ENCODE data around the gene TEX26.
"Not testable (repeated sequence)": the region's sequence is repeated elsewhere in the genome, so short reads cannot be mapped to it uniquely, and the experiment has no call there.

The TEX26 gene

DNA sequence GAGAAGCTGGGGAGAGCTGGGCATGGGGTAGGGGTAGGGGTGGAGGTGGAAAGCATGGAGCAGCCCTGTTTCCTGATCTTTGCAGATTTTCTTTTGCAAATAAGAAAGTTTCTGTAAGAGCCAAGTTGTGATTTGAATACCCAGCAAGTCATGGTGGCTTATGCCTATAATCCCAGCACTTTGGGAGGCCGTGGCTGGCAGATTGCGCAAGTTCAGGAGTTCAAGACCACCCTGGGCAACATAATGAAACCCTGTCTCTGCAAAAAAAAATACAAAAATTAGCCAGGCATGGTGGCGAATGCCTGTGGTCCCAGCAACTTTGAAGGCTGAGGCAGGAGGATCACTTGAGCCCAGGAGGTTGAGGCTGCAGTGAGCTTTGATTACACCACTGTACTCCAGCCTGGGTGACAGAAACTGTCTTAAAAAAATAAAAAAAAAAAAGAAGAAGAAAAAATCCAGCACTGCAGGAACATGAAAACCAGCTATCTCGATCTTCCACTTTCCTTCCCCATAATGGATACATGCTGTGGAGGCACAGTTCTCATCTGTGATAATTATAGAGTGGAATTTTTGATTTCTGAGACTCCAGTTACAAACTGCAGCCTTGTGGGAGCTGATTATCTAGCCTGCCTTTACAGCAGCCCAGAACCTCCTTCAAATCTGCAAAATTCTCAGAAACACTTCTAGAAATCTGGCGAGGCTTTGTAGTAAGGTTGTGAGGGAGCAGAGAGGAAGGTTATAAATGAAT lies 12.1 kb upstream of the TEX26 start:
- DNase-seq: no peak

DNA sequence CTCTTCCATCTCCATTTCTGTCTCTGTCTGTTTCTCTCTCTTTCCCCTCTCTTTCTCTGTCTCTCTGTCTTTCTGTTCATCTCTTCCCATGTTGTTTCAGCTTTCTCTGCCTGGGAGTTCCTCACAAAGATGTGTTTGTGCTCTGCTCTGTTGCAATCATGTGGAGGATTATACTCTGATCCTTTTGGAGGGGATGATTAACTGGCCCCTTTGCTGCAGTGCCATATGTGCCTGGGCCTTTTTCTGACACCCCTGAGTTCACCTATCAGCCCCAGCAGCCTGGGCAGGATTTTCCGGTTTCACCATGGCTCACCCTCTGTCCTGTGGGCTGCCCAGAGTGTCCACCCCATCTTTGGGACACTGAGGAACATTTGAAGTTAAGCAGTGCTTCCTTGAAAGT lies 9.0 kb upstream of the TEX26 start:
- DNase-seq: no peak

DNA sequence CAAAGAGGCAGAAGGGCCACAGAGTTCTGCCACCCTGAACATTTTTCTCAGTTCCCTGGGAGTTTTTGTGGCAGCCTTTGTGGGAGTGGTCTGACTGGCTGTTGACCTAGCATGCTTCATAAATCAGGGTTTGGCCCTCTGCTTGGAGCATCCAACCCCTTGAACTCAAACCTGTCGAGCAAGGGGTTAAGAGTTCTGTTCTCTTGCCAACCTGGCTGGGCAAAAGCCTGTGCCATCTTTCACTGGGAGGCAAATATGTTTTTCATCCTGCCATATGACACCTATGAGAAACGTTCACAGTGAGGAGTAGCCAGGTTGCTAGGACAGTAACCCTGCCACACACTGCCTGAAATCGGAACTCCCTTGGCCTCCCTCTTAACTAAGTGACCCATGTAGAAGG lies 7.7 kb upstream of the TEX26 start:
- DNase-seq: no peak

DNA sequence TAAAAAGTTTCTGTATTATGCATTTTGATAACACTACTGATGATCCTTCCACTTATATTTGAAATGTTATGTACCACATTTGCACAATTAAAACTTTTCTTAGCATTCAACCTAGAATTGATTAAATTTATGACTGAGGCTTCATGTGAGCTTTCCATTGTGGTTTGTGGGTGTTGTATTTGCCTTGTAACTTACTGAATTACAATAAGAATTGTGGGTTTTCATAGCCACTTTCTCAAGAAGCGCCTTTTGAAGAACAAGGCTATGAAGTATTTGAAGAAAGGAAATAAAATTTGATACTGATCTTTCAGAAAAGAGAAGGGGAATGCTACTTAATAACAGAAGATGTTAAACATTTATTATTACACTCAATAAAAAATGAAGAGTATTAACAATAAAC lies 7.0 kb upstream of the TEX26 start:
- DNase-seq: no peak

DNA sequence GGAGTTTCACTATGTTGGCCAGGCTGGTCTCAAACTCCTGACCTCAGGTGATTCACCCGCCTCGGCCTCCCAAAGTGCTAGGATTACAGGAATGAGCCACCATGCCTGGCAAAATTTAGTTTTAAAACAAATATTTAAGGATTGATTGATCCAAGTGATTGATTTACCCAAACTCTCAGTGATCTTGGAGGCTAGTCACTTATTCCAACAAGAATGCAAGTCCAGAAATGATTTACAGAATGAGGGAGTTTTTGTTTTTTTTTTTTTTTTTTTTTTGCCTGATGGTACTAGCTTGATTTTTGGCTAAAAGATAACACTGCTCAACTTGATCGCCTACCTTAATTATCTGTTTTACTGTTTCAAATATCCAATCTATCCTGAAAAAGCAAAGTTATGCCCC lies 5.7 kb upstream of the TEX26 start:
- no peak for DNase-seq

DNA sequence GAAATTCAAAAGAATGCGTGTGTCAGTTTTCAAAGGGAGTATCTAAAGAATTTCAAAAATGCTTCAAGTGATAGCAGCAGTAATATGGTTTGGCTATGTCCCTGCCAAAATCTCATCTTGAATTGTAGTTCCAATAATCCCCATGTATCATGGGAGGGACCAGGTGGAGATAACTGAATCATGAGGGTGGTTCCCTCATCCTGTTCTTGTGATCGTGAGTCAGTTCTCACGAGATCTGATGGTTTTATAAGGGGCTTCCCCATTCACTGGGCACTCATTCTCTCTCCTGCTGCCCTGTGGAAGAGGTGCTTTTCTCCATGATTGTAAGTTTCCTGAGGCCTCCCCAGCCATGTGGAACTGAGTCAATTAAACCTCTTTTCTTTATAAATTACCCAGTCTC lies 5.3 kb upstream of the TEX26 start:
- DNase-seq: not testable (repeated sequence)

DNA sequence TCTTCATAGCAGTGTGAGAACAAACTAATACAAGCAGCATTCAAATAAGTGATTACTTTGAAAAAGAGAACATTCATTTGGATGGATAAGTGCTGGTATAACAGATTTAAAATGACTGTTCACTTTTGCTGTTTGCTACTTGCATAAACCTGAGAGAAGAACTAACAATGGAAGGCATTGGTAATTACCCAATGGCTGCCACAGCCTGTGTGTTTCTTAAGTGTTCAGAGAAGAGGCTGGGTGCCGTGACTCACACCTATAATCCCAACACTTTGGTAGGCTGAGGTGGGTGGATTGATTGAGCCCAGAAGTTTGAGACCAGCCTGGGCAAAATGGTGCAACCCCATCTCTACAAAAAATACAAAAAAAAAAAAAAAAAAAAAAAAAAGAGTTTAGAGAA lies 4.9 kb upstream of the TEX26 start:
- DNase-seq: no peak

DNA sequence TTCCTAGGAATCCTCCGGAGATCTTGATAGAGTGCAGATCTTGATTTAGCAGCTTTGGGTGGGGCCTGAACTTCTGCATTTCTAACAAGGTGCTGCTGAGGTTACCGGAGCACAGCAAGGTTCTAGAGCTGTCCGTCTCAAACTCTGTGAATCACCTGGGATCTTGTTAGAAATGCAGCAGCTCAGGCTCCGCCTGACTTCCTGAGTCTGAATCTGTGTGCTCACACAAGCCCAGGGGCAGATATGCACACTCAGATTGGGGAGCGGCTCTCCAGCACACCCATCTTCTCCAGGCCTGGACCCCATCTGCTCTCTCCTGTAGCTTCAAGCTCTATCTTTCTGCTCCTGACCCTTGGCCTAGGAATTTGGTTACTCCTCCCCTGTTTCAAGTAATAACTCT lies 3.5 kb upstream of the TEX26 start:
- DNase-seq: no peak

DNA sequence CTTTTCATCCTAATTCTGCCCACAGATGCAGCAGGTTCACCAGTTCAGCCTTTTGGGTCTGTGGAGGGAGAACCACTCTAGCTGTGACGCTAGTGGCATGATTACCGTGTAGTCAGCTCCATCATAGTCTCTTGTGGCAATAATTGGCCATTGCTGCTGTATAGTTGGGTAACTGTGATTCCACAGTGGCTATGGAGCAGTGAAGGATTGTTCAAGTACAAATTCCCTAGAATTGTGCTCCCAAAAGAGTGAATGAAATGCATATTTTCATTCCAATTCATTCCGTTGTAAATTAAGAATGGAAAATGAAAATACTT lies 856 bp downstream of the TEX26 start:
- DNase-seq: no peak

DNA sequence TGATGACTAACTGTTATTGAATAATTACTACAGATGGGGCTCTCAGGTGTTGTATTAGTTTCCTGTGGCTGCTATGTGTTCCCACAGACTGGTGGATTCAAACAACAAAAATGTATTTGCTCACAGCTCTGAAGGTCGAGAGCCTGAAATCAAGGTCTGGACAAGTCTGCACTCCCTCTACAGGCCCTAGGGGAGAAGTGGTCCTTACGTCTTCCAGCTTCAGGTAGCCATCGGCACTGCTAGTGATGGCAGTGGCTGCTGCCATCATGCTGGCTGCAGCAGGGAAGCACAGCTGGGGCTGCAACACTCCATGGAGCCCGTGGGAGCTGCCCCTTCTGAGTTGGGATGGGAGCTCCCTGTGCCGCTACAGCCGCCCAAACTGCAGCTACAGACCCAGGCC lies 1.9 kb downstream of the TEX26 start:
- no peak for DNase-seq

DNA sequence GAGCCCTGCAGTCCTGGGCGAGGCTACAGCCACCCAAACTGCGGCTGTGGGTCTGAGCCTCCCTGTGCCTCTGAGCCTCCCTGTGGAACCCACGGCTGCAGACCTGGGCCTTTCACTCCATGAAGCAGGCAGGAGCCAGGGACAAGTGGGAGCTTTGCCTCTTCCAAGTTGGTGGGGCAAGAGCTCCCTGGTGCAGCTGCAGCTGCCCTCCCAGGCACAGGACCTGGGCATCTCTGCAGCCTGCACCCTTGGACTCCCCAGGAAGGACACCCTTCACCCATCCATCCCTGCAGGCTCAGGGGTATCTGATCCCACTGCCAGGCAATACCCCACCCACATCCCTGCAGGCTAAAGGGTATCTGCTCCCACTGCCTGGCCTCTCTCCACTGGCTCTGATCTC lies 2.3 kb downstream of the TEX26 start:
- DNase-seq: no peak

DNA sequence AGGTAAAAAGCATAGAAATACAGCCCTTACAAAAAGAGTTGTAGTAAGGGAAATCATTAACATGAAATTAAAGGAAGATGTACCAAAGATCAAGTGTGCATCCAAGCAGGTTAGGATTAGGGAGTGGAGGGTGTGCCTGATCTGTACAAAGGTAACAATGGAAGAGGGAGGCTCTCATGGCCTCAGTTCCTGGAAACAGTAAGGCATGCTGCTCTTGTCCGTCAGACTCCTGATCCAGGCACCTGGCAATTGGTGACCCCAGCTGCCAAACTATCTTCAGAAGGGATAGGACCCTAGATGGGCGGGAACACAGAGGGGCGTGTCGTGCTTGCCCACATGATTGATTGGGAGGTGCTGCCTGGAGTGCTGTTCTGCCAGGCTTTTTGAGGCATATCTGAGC lies 4.5 kb downstream of the TEX26 start:
- DNase-seq: no peak

DNA sequence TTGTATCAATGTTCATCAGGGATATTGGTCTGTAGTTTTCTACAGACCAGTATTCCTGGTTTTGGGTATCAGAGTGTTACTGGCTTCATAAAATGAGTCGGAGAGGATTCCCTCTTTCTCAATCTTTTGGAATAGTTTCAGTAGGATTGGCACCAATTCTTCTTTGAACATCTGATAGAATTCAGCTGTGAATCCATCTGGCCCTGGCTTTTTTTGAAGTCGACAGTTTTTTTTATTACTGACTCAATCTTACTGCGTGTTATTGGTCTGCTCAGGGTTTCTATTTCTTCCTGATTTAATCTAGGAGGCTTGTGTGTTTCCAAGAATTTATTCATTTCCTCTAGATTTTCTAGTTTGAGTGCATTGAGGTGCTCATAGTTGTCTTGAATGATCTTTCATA lies 11.4 kb downstream of the TEX26 start:
- no peak for DNase-seq

DNA sequence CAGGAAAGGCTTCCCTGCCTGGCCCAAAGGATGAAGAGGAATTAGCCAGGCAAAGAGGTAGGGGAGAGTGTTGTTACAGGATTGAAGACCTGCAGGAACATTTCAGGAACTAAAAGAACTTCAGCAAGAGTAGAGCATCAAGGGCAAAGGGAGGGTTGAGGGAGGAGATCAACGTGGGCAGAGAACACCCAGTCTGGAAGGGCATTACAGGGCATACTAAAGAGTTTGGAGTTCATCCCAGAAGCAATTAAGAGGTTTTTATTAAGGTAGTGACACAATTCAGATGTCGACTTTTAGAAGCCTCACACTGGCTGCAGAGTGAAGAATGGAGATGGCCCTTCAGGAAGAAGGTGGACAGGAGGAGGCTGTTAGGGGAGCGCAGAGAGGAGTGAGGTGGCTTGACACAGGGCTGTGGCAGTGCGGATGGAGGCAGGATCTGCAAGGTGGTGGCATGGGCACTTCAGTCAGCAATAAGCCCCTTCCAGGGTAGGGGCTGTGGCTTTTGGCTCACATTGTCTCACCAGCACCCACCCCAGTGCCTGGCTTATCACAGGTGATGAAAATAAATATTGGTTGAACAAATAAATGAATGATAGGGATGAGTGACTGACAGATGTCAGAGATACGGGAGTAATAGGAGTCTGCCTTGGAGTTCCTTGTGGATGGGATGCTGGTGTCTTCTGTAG lies 24.9 kb downstream of the TEX26 start:
- DNase-seq: no peak

DNA sequence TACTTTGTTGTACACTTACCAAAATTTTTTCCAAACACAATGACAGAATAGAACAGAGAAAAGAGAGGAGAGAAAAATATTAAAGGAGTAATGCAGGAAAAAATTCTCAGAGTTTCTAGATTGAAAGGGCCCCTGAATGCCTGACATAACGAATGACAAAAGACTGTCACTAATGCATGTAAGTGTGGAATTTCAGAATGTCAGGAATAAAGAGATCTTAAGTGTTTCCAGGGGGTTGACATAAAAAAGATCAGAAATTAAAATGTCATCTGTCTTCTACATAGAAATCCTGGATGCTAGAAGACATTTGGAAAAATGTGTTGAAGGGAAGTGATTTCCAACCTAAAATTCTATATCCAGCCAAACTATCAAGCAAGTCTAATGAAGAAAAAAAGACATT lies 27.2 kb downstream of the TEX26 start:
- no peak for DNase-seq

DNA sequence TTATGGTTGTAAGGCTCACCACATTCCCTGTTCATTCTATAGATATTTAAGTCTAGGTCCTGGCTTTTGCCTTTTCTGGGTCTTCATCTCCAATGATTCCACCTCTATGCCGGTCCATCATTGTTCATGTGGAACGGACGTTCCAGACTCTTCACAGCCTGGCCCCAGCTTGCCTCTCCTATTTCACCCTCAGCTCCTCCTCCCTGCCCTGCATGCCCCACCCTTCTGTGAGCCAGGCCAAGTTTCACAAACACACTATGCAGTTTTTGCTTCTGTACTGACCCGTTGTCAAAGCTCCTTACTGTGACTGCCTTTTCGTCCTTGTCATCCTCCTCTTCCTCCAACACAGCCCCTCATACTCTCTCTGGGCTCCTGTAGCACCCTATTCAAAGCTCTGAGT lies 31.3 kb downstream of the TEX26 start:
- no peak for DNase-seq

DNA sequence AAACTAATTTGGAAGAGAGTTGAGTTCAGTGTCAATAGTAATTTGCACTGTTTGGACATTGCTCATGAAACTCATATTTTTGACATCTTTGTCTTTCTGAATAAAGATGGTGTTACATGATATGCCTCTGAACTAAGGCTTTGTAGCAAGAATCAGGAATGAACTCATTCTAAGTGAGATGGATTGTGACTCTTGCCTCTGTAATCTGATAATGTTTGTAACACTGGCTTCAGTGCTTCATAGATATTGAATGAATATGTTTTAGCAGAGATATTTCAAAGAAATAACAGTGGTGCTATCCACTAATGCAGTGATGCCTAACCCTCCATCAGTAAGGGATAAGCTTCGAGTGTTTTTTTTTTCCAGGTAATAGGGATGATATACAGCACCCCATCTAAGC lies 32.9 kb downstream of the TEX26 start:
- no peak for DNase-seq

DNA sequence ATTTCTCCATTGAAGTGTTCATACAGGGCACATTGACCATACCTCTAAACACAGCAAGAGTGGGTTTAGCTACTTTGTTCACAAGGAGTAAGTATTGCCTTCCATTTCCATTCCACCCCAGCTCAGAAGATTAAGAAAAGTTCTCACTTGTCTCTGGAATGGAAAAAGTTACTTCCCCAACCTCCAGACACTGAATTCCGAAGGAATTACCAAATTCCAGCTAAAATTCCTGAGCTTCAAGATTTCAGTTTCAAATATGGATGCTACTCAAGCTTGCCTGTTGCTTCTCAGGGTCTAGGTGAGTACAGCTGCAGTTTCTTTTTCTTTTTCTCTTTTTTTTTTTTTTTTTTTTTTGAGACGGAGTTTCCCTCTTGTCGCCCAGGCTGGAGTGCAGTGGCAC lies 33.6 kb downstream of the TEX26 start:
- no peak for DNase-seq

DNA sequence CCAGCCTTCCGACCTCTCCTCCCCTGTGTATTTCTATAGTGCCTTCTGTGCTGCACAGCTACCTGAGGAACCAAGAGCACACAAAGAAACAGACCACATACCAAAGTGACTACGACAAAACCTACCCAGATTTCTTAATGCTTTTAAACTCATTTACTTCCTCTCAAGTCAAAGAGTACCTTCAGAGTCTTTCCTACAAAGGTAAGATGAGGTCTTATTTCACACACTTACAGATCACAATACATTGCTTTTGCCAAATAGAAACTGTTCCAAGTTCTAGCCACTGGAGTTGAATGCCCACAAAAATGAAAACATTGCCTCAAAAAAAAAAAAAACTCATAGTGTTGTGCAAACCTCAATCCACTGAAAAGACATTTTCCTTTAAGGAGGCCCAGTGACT lies 36.4 kb downstream of the TEX26 start:
- DNase-seq: no peak

DNA sequence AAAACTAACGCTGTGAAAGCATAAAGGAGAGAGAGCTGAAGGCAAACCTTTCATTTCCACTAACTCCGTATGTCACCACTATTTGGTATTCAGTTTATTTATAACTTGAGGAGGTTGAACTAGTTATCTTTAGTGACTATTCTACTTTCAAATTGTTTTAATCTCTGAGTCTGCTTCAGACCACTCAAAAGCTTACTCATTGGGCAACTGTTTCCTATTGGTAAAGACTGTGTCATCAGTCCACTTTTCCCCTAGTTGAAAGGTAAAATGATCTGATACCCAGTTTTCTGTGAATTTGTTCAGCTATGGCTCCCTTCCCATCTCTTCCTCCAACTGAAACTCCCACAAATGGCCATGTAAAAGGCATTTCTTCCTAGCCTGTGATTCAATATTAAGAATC lies 39.1 kb downstream of the TEX26 start:
- DNase-seq: no peak

DNA sequence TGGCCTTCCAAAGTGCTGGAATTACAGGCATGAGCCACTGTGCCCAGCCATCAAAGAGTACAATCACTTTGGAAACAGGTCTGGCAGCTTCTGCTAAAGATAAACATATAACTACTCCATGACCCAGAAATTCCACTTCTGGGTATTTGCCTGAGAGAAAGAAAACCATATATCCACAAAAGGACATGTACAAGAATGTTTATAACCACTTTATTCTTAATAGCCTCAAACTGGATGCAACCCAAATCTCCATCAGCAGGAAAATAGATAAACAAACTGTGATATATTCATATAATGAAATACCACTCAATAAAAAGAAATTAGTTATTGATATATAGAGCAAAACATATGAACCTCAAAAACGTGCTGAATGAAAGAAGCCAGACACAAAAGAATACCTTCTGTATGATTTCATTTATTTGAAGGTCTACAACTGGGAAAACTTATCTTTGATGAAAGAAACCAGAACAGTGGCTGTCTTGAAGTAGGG lies 40.5 kb downstream of the TEX26 start:
- DNase-seq: no peak

DNA sequence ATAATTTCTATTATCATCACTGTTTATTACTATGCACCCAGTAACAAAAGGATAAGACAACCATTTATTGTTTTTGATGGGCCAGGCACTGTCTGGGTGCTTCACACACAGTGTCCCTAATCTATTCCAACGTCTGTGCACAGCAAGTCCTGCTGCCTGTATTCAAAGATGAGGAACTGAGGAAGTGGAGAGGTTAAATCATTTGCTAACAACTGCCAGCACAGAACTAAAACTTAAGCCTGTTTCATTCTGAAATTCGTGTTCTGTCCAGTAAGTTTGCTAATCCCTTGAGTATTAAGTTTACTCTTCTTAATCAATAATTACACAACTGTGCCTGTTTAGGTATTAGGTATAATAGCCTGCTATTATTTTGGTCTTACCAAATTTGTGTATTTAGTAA lies 41.9 kb downstream of the TEX26 start:
- no peak for DNase-seq

DNA sequence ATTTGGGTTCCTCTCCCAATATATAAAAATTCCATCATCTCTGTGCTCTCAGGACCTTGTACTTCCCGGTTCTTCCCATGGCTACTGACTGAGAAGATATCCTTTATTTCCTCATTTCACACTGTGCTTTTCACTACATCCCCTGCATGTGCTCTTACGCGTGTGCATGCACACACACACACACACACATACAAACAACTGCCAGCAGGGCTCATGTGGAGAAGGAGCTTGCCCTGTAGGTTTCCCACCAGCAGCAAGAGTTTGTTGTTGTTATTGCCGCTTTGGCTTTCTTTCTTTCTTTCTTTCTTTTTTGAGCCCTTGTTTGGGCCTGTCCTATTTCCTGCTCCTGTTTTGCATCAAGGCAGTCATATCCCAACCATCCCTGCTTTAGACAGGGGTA lies 43.6 kb downstream of the TEX26 start:
- no peak for DNase-seq

DNA sequence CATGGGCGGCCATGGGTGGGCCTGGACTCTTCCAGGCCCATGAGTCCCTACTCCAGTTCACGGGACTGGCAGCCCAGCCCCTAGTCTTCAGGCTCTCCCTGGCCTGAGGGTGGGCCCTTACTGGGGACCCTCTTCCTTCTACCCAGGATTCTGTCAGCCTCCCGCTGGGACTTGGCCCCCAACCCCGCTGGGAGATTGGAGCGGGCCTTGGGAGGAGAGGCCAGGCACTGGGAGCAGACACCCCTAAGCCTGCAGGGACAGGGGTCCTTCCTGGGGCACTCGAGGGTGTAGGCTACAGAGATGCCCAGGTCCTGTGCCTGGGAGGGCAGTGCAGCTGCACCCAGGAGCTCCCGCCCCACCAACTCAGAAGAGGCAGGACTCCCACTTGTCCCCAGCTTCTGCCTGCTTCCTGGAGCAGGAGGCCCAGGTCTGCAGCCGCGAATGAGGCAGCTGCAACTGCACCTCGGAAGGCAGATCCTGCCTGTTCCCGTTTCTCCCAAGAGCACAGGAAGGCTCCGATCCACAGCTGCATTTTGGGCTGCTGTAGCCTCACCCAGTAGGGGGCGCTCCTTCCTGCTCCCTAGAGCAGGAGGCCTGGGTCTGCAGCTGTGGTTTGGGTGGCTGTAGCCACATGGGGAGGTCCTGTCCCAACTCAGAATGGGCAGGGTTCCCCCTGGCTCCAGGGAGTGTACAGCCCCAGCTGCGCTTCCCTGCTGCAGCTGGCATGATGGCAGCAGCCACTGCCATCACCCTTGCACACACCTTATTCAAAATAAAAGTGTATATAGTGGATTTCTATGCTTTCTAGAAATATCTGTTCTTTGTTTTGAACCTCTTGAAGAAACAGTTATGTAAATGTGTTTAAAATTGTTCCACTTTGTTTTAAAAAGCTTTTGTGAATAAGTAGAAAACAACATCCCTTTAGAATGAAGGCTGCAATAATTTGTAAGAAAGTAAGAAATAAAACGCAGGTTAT lies 46.8 kb downstream of the TEX26 start:
- no peak for DNase-seq
